ENCODE measurements around the gene NME7.

NME7 gene

GRCh38 chr1:169106095-169106920 is 261.3 kb downstream of the NME7 start, which contains the start of gene ATP1B1:
TSS of gene ATP1B1 (plus strand) at chr1:169106690. CDS start at chr1:169106830, 140 bp downstream.
- peak; percentile 79 for DNase-seq (ENCODE audit: low spot score)

DNA sequence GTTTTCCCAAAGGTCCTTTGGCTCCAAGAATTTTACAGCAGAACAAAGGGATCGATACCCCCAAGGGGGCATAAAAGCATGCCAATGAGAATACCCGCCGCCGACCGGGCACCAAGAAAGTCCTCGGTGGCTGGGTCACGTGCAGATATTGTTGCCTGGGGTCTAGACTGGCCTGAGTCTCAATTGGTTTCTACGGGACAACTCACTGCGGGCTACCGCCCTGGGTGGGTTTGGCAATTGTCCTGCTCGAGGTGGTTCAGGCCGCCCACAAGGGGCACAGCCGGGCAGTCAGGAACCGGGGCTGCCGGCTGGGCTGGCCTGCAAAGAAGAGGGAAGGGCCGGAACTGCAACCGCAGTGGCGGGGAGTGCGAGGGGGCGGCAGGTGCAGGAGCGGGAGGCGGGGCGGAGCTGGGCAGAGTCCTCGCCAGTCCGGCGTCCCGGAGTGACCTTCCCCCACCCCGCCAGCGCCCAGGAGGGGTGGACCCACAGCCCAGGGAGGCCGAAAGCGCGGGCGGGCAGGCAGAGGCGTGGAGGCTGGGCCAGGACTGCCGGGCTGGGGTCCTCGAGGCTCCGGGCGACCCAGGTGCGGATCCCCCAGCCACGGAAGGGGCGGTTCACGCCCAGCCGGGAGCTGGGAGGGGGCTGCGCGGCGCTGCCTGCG is 262.0 kb downstream of the NME7 start:
- no peak for DNase-seq (ENCODE audit: low spot score)

- no peak for DNase-seq (ENCODE audit: low spot score)
Observed at GRCh38 chr1:169105087-169105433, 262.5 kb downstream of the NME7 start.

DNA sequence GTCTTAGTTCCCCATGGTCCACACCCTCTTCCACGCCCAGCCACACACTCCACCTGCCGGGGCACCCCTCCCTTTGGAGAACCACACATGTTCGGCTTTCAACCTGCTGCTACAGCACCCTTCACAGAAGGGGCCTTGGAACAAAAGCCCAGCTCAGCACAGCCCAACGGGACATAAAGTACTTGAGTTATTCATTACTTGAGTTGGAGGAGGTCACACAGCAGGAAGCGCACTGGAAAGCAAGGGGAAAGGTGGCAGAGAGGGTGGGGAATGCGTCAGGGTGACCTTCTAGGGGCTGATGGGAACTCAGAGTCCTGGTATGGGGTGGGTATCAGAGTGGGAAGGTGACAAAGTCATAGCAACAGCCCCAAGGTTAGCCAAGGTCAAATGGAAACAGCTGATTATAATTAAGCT is 264.1 kb downstream of the NME7 start:
- no peak for DNase-seq (ENCODE audit: low spot score)

DNA sequence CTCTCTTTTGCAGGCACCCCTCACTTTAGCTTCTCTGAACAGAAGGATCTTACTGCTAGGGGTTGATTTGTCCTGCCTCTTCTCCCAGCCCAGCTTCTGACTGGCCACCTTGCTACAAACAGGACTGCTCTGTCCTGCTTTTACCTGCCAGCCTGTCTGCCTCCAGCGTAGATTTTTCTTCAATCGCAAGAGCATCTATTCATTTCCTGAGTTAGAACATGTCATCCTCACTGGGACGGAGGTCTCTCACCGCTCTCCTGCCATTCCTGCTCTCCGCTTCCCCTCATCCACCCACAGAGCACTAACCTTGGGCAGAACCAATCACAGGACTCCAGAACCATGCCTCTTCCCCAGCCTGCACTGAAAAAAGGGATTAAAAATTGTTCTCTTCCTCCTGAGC is 264.6 kb downstream of the NME7 start:
- no peak for DNase-seq (ENCODE audit: low spot score)

DNA sequence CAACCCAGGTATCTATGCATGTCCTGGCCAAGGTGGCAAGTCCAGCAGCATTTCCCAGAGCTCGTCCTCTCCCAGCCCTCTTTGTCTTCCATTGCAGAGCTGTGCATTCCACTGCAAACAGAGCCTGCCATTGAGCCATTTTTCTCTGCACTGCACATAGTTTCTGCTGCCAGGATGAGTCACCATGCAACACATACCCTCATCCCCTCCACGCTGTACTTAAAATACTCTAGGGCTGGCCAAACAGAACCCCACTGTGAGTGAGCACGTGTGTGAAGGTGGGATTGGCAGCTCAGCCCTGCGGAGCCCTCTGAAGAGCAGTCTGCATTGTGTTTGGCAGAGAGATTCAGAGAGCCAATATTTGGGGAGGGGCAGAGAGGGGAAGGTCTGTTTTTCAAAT is 265.0 kb downstream of the NME7 start:
- no peak for DNase-seq (ENCODE audit: low spot score)

DNA sequence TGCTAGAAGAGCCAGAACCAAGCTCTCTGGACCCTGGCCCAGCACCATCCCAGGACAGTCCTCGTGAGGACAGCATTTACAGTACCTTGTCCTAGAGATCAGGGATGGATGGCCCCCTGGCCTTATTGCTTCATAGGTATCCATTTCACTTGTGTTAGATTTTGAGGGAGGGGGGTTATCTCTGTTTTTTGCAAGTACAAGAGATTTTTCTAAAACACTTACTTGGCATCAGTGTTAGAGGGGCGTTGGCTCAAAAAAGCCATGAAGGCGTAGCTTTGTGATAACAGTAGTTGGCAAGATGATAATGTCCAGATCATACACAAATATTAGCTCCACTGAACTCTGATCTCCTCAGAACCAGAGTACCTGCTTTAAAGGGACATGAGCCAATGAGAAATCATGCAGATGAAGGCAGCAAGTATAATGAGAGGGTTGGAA is 266.9 kb downstream of the NME7 start:
- DNase-seq (ENCODE audit: low spot score), result no peak

DNA sequence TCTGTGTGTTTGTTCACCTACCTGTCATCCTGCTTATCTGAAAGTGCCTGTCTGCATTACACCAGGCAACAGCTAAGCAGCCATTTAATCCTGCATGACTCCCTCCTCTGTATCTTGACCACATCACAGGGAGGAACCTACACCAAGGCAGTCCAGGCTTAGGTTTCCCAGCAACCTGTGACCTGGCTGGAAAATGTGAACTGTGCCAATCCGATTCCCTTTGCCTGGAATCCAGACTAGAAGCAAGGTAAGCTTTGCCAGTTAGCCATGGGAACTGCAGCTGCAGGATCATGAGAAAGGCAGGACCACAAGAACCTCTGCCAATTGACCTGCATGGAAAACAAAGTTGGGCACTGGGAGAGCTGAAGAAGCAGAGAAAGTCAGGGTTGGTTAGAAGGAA is 267.4 kb downstream of the NME7 start:
- no peak for DNase-seq (ENCODE audit: low spot score)

DNA sequence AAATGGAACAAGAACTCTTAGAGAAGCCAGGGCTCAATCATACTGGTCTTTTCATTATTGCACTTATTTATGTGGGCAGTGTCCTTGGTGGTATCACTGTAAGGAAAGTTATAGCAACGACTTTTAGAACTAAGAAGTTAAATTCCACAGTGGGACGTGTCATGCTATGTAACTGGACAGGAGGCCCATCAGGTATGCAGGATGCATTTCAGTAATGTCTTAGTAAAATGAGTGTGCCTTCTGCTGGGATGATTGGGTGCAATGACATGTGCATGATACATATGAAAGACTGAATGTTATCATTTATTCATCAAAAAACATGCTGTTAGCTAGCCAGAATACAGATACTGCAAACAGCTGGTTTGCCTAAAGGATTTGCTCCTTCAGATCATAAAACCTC is 268.0 kb downstream of the NME7 start:
- no peak for DNase-seq (ENCODE audit: low spot score)

DNA sequence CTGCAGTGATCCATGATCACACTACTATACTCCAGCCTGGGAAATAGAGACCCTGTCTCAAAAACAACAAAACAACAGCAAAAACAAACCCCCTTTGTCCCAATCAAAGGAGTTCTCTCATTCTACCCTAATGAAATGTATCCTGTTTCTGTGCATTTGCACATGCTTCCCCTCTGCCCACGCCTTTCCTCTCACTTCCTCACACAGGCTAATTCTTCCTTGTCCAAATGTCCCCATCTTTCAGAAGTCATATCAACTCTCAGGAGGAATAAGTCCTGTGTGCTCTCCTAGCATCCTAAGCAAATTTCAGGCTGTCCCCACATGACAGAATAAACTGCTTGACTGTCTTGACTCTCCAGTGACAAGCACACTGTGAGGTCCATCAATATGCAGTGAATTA is 269.2 kb downstream of the NME7 start:
- no peak for DNase-seq (ENCODE audit: low spot score)

- no peak for DNase-seq (ENCODE audit: low spot score)
Observed at GRCh38 chr1:169094897-169095569, 272.6 kb downstream of the NME7 start.

DNA sequence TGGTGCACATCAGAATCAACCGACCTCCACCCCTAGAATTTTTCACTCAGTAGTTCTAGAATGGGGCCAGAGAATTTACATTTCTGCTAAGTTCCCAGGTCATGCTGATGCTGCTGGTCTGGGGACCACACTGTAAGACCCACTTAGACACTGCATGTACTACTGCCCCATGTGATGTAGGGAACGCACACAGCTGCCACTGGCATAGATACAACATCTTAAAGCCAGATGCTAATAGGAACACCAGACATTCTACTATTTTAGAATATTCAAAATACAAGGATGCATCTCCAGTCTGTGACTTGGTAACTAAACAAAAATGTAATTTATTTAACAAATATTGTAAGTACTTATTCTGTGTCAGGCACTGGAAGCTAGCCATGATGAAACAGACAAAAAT is 275.2 kb downstream of the NME7 start:
- DNase-seq (ENCODE audit: low spot score), result no peak

GRCh38 chr1:169091480-169091941 is 276.1 kb downstream of the NME7 start:
- DNase-seq (ENCODE audit: low spot score), result no peak

GRCh38 chr1:169090900-169091311 is 276.7 kb downstream of the NME7 start:
- no peak for DNase-seq (ENCODE audit: low spot score)

DNA sequence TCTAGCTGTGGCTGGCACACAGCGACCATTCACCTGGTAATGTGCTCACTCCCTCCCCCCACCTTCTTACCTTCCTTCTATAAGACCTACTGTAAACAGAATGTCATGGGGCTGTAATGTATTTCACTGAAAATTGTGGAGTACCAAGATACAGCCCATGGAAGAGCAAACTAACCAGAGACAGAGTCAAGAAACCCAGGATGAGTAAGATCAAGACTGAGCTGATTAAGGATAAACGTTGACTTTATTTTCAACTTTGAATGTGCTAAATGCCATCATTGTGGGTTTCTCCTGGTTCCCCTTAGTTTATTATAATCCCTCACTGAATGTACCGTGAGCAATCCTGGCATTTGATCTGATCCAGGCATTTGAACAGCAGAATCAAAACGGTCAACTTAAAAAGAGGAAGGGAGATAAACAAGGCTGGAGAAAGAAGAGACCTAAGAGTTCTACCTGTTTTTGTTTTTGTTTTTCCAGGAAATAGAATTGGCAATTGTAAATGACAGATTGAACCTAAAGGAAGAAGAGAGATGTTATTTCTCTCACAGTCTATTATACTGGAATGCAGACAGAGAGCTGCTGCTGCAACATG is 277.2 kb downstream of the NME7 start:
- no peak for DNase-seq (ENCODE audit: low spot score)

GRCh38 chr1:169089776-169090175 is 277.8 kb downstream of the NME7 start:
- no peak for DNase-seq (ENCODE audit: low spot score)

GRCh38 chr1:169087876-169088275 is 279.7 kb downstream of the NME7 start:
- DNase-seq (ENCODE audit: low spot score), result no peak

GRCh38 chr1:169086603-169087455 is 280.8 kb downstream of the NME7 start:
- DNase-seq (ENCODE audit: low spot score), result peak; percentile 31

- DNase-seq (ENCODE audit: low spot score), result no peak
Observed at GRCh38 chr1:169085911-169086310, 281.7 kb downstream of the NME7 start.

All from CD4-positive, alpha-beta T cell treated with Interleukin-2 at 100 ng/mL for 4 hours (primary cell).